NT2/D1 (cell line): ENCODE data around the gene FBXL2.

ENCODE experiments used
- DNase-seq: peaks from one replicate; pipeline ENCODE4 v3.0.0-alpha.2; 2011; ENCODE audit warnings: low read depth, low spot score
- H3K27me3 ChIP-seq: 2 replicates; pipeline ENCODE4 v1.6.0; 2011; ENCODE audit warnings: mild to moderate bottlenecking; ENCODE audit not compliant: insufficient read length, insufficient read depth
- H3K36me3 ChIP-seq: 2 replicates; pipeline ENCODE4 v1.6.1; 2011; ENCODE audit warnings: mild to moderate bottlenecking, low read length, mixed read lengths; ENCODE audit not compliant: insufficient read depth, insufficient read length
- H3K4me1 ChIP-seq: 2 replicates; pipeline ENCODE4 v1.5.1; 2011; ENCODE audit not compliant: insufficient read depth, insufficient read length
- H3K4me3 ChIP-seq: 2 replicates; pipeline ENCODE4 v1.5.1; 2011; ENCODE audit warnings: low read depth; ENCODE audit not compliant: insufficient read length
- H3K9ac ChIP-seq: 2 replicates; pipeline ENCODE4 v1.6.0; 2011; ENCODE audit warnings: low read depth; ENCODE audit not compliant: insufficient read length
- H3K9me3 ChIP-seq: 2 replicates; pipeline ENCODE4 v1.5.1; 2011; ENCODE audit warnings: mild to moderate bottlenecking, low read length; ENCODE audit not compliant: insufficient read depth
- SUZ12 ChIP-seq: IDR thresholded peaks from 2 replicates; pipeline ENCODE4 v1.6.1; 2011; ENCODE audit not compliant: insufficient read length, insufficient read depth; ENCODE audit errors: extremely low read depth
- YY1 ChIP-seq: IDR thresholded peaks from 2 replicates; pipeline ENCODE4 v1.6.1; 2011; ENCODE audit not compliant: insufficient read length, insufficient read depth
- ZNF274 ChIP-seq: IDR thresholded peaks from 2 replicates; pipeline ENCODE4 v1.6.1; 2011; ENCODE audit warnings: mild to moderate bottlenecking, low read depth, low read length

Gene FBXL2, protein sequence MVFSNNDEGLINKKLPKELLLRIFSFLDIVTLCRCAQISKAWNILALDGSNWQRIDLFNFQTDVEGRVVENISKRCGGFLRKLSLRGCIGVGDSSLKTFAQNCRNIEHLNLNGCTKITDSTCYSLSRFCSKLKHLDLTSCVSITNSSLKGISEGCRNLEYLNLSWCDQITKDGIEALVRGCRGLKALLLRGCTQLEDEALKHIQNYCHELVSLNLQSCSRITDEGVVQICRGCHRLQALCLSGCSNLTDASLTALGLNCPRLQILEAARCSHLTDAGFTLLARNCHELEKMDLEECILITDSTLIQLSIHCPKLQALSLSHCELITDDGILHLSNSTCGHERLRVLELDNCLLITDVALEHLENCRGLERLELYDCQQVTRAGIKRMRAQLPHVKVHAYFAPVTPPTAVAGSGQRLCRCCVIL

GRCh38 chr3:33277193-33277882 lies at the start of gene FBXL2:
Gene FBXL2 (plus strand): TSS chr3:33277442. CDS start chr3:33277513, 71 bp downstream.
- Histone ChIP-seq H3K4me1 (no peaks in the 10 kb centered on the region), H3K9ac (peak within 1 kb of the TSS; percentile 82), H3K36me3 (no peaks in the 10 kb centered on the region), H3K4me3 (peak within 1 kb of the TSS; percentile 67), H3K9me3 (no peaks in the 10 kb centered on the region), H3K27me3 (no peaks in the 10 kb centered on the region)
- no peak for TF ChIP-seq ZNF274
- TF ChIP-seq SUZ12, result no peak
- TF ChIP-seq YY1, result no peak
- peak; percentile 90 for DNase-seq

GRCh38 chr3:33229066-33229465 lies 48.2 kb upstream of the FBXL2 start:
- no peak for TF ChIP-seq SUZ12
- TF ChIP-seq YY1, result no peak
- TF ChIP-seq ZNF274, result no peak
- H3K9me3 ChIP-seq, result no peaks in the 10 kb centered on the region
- no peaks in the 10 kb centered on the region for H3K4me1 ChIP-seq
- no peak overlapping the region for H3K9ac ChIP-seq
- no peak for DNase-seq
- no peaks in the 10 kb centered on the region for H3K27me3 ChIP-seq
- H3K36me3 ChIP-seq, result no peaks in the 10 kb centered on the region
- no peak overlapping the region for H3K4me3 ChIP-seq

- no peak for DNase-seq
- H3K9me3 ChIP-seq, result no peaks in the 10 kb centered on the region
- no peak for TF ChIP-seq ZNF274
- TF ChIP-seq SUZ12, result no peak
- no peak for TF ChIP-seq YY1
- no peaks in the 10 kb centered on the region for H3K36me3 ChIP-seq
- H3K4me3 ChIP-seq, result no peak overlapping the region
- H3K27me3 ChIP-seq, result no peaks in the 10 kb centered on the region
- no peaks in the 10 kb centered on the region for H3K4me1 ChIP-seq
- no peak overlapping the region for H3K9ac ChIP-seq
Measured at GRCh38 chr3:33229947-33230346, 47.3 kb upstream of the FBXL2 start.

GRCh38 chr3:33231756-33232465 lies 45.3 kb upstream of the FBXL2 start:
- H3K9ac ChIP-seq, result no peak overlapping the region
- H3K4me3 ChIP-seq, result no peak overlapping the region
- no peak for DNase-seq
- H3K9me3 ChIP-seq, result no peaks in the 10 kb centered on the region
- TF ChIP-seq SUZ12, result no peak
- no peak for TF ChIP-seq ZNF274
- TF ChIP-seq YY1, result no peak
- H3K27me3 ChIP-seq, result no peaks in the 10 kb centered on the region
- H3K4me1 ChIP-seq, result no peaks in the 10 kb centered on the region
- no peaks in the 10 kb centered on the region for H3K36me3 ChIP-seq

- Histone ChIP-seq H3K4me1 (no peaks in the 10 kb centered on the region), H3K9ac (no peak overlapping the region), H3K9me3 (no peaks in the 10 kb centered on the region), H3K36me3 (no peaks in the 10 kb centered on the region), H3K4me3 (no peak overlapping the region), H3K27me3 (no peaks in the 10 kb centered on the region)
- no peak for DNase-seq
- no peak for TF ChIP-seq YY1
- no peak for TF ChIP-seq ZNF274
- no peak for TF ChIP-seq SUZ12
Measured at GRCh38 chr3:33233884-33234283, 43.4 kb upstream of the FBXL2 start.

- H3K36me3 ChIP-seq, result no peaks in the 10 kb centered on the region
- H3K27me3 ChIP-seq, result no peaks in the 10 kb centered on the region
- no peaks in the 10 kb centered on the region for H3K9me3 ChIP-seq
- no peak for DNase-seq
- no peak overlapping the region for H3K9ac ChIP-seq
- no peak for TF ChIP-seq SUZ12
- no peak for TF ChIP-seq YY1
- TF ChIP-seq ZNF274, result no peak
- H3K4me1 ChIP-seq, result no peaks in the 10 kb centered on the region
- no peak overlapping the region for H3K4me3 ChIP-seq
Measured at GRCh38 chr3:33236005-33236404, 41.2 kb upstream of the FBXL2 start.

GRCh38 chr3:33237439-33237838 lies 39.8 kb upstream of the FBXL2 start:
- DNase-seq, result no peak
- no peak for TF ChIP-seq SUZ12
- TF ChIP-seq YY1, result no peak
- no peak for TF ChIP-seq ZNF274

More at GRCh38 chr3:33237439-33237838, 39.8 kb upstream of the FBXL2 start:
- H3K27me3 ChIP-seq, result no peaks in the 10 kb centered on the region
- no peak overlapping the region for H3K9ac ChIP-seq
- H3K4me1 ChIP-seq, result no peaks in the 10 kb centered on the region
- H3K36me3 ChIP-seq, result no peaks in the 10 kb centered on the region
- H3K4me3 ChIP-seq, result no peak overlapping the region
- H3K9me3 ChIP-seq, result no peaks in the 10 kb centered on the region
